H1 (cell line): ENCODE results near the gene CCDC81. TPM values are rescaled to one million over a fixed set of nuclear protein-coding genes. Genes with fewer than 3 reads are reported as not detected.

Source experiments
- CTCF ChIA-PET: fragments of 300-600 bp; sonication (Branson Sonifier 250); formaldehyde crosslinking; loops from one replicate; lab custom pipeline; 2021; ENCODE audit not compliant: partially characterized antibody; lab: Charles Lee
- POLR2A ChIA-PET: fragments of 300-600 bp; sonication (Branson Sonifier 250); formaldehyde crosslinking; loops from one replicate; lab custom pipeline; 2021; ENCODE audit warnings: inconsistent platforms; ENCODE audit not compliant: partially characterized antibody; lab: Charles Lee
- DNase-seq, 2 experiments: peaks; one replicate each; pipeline versions ENCODE4 v3.0.0 to v3.0.0-alpha.2; 2010 to 2022; ENCODE audit warnings: low spot score in 2 of 2, low read depth in 1 of 2, mixed read lengths in 1 of 2
- FAIRE-seq: peaks from 2 replicates; lab custom pipeline; 2011; peaks lifted over from hg19 to GRCh38; lab: Jason Lieb, UNC
- H2AFZ ChIP-seq: 2 replicates; pipeline ENCODE4 v1.8.1; 2012; ENCODE audit warnings: low read length, inconsistent platforms
- H2AK5ac ChIP-seq: 2 replicates; pipeline ENCODE4 v1.6.1; 2013; ENCODE audit warnings: low read depth, low read length
- H2BK120ac ChIP-seq: replicated peaks from 2 replicates; pipeline ENCODE3; 2013; ENCODE audit warnings: low read depth, low read length, inconsistent platforms
- H2BK12ac ChIP-seq: 2 replicates; pipeline ENCODE4 v1.6.1; 2013; ENCODE audit warnings: low read depth, low read length
- H2BK15ac ChIP-seq: 2 replicates; pipeline ENCODE4 v1.6.1; 2013; ENCODE audit warnings: low read length
- H2BK20ac ChIP-seq: 2 replicates; pipeline ENCODE4 v1.6.1; 2013; ENCODE audit warnings: low read length
- H2BK5ac ChIP-seq: 2 replicates; pipeline ENCODE4 v1.6.1; 2013; ENCODE audit warnings: low read depth, low read length
- H3K14ac ChIP-seq: 2 replicates; pipeline ENCODE4 v1.6.1; 2013; ENCODE audit warnings: inconsistent platforms; ENCODE audit not compliant: insufficient read length
- H3K18ac ChIP-seq: 2 replicates; pipeline ENCODE4 v1.6.1; 2013; ENCODE audit warnings: low read length; ENCODE audit errors: extremely low read depth
- H3K23ac ChIP-seq: 2 replicates; pipeline ENCODE4 v1.6.1; 2013; ENCODE audit warnings: inconsistent platforms; ENCODE audit not compliant: insufficient read length
- H3K23me2 ChIP-seq: 2 replicates; pipeline ENCODE4 v1.6.1; 2013; ENCODE audit warnings: low read depth, low read length
- H3K27ac ChIP-seq: 2 replicates; pipeline ENCODE4 v1.6.1; 2011; ENCODE audit warnings: low read depth, low read length, inconsistent platforms
- H3K27me3 ChIP-seq, 4 experiments: replicated peaks in 1 of 4; 1 replicate in 1 of 4; 2 replicates in 3 of 4; pipeline versions ENCODE4 v1.6.1 to v1.8.1; 2011 to 2013; ENCODE audit warnings: low read length in 3 of 4, mild to moderate bottlenecking in 3 of 4, inconsistent platforms in 2 of 4, mixed read lengths in 2 of 4, moderate library complexity in 1 of 4; ENCODE audit not compliant: control insufficient read depth in 3 of 4, insufficient read depth in 3 of 4; ENCODE audit errors: extremely low read depth in 1 of 4
- H3K36me3 ChIP-seq, 4 experiments: 2 replicates each; pipeline versions ENCODE4 v1.6.1 to v1.8.1; 2011 to 2013; ENCODE audit warnings: mild to moderate bottlenecking in 4 of 4, low read length in 3 of 4, moderate library complexity in 2 of 4, control low read depth in 1 of 4, inconsistent platforms in 1 of 4; ENCODE audit not compliant: insufficient read depth in 4 of 4, control insufficient read depth in 2 of 4
- H3K4ac ChIP-seq: replicated peaks from 2 replicates; pipeline ENCODE3; 2013; ENCODE audit warnings: low read length, low read depth, mixed read lengths, inconsistent platforms; ENCODE audit not compliant: insufficient read length
- H3K4me1 ChIP-seq, 4 experiments: replicated peaks in 1 of 4; 1 replicate in 1 of 4; 2 replicates in 3 of 4; pipeline versions ENCODE4 v1.6.1 to v1.8.1; 2011 to 2013; ENCODE audit warnings: low read length in 3 of 4, inconsistent platforms in 2 of 4, mixed read lengths in 1 of 4; ENCODE audit not compliant: insufficient read depth in 4 of 4, control insufficient read depth in 3 of 4
- H3K4me2 ChIP-seq, 2 experiments: 2 replicates each; pipeline versions ENCODE4 v1.6.1 to v1.8.1; 2011 to 2013; ENCODE audit warnings: low read depth in 2 of 2, low read length in 2 of 2, control low read depth in 1 of 2, inconsistent platforms in 1 of 2, mild to moderate bottlenecking in 1 of 2; ENCODE audit not compliant: insufficient read depth in 1 of 2
- H3K4me3 ChIP-seq, 4 experiments: fragments of 200-600, 300-600 bp in 1 of 4; sonication (generic), shearing (Covaris generic), sonication (Bioruptor Twin) in 1 of 4; 2 replicates each; pipeline versions ENCODE4 v1.5.1 to v1.8.1; 2011 to 2016; ENCODE audit warnings: low read length in 4 of 4, low read depth in 3 of 4, control low read depth in 2 of 4, inconsistent platforms in 2 of 4, mild to moderate bottlenecking in 2 of 4, mixed read lengths in 1 of 4, moderate library complexity in 1 of 4; ENCODE audit not compliant: insufficient read depth in 2 of 4; ENCODE audit errors: extremely low read depth in 1 of 4
- H3K56ac ChIP-seq: replicated peaks from 2 replicates; pipeline ENCODE3; 2013; ENCODE audit warnings: low read depth, mild to moderate bottlenecking, mixed read lengths, low read length, inconsistent platforms; ENCODE audit not compliant: insufficient read length
- H3K79me1 ChIP-seq: 2 replicates; pipeline ENCODE4 v1.6.1; 2013; ENCODE audit warnings: low read depth, low read length, control low read depth
- H3K79me2 ChIP-seq, 2 experiments: 2 replicates each; pipeline versions ENCODE4 v1.6.1 to v1.8.1; 2012 to 2013; ENCODE audit warnings: low read length in 2 of 2, mild to moderate bottlenecking in 2 of 2, inconsistent platforms in 1 of 2; ENCODE audit not compliant: insufficient read depth in 2 of 2, control insufficient read depth in 1 of 2
- H3K9ac ChIP-seq, 4 experiments: replicated peaks in 1 of 4; 1 replicate in 1 of 4; 2 replicates in 3 of 4; pipeline versions ENCODE4 v1.6.1 to v1.8.1; 2011 to 2013; ENCODE audit warnings: low read depth in 3 of 4, low read length in 3 of 4, control low read depth in 2 of 4, mild to moderate bottlenecking in 2 of 4, moderate library complexity in 2 of 4, inconsistent platforms in 1 of 4; ENCODE audit errors: extremely low read depth in 1 of 4
- H3K9me3 ChIP-seq, 2 experiments: 2 replicates each; pipeline versions ENCODE4 v1.6.1 to v1.8.1; 2012 to 2013; ENCODE audit warnings: mild to moderate bottlenecking in 2 of 2, moderate library complexity in 2 of 2, control low read depth in 1 of 2, inconsistent platforms in 1 of 2, low read depth in 1 of 2, low read length in 1 of 2, mixed read lengths in 1 of 2; ENCODE audit not compliant: insufficient read depth in 2 of 2
- H4K20me1 ChIP-seq, 2 experiments: replicated peaks in 1 of 2; 2 replicates each; pipeline versions ENCODE3 to v1.8.1; 2011 to 2013; ENCODE audit warnings: inconsistent platforms in 2 of 2, low read length in 2 of 2, mild to moderate bottlenecking in 1 of 2; ENCODE audit not compliant: insufficient read depth in 2 of 2, control insufficient read depth in 1 of 2
- H4K5ac ChIP-seq: 2 replicates; pipeline ENCODE4 v1.6.1; 2013; ENCODE audit warnings: low read length, low read depth, mixed read lengths, inconsistent platforms; ENCODE audit not compliant: insufficient read length
- H4K8ac ChIP-seq: 2 replicates; pipeline ENCODE4 v1.8.0; 2013; ENCODE audit warnings: mild to moderate bottlenecking, moderate library complexity, low read length, inconsistent platforms; ENCODE audit not compliant: insufficient read depth; ENCODE audit errors: extremely low read depth
- H4K91ac ChIP-seq: replicated peaks from 2 replicates; pipeline ENCODE3; 2013; ENCODE audit warnings: low read length, mixed read lengths, inconsistent platforms; ENCODE audit not compliant: insufficient read length
- POU5F1 ChIP-seq: IDR thresholded peaks from 2 replicates; pipeline ENCODE4 v1.6.1; 2011; ENCODE audit warnings: low read depth, mild to moderate bottlenecking, low read length, moderate library complexity
- SP1 ChIP-seq: IDR thresholded peaks from 2 replicates; pipeline ENCODE4 v1.6.1; 2011; ENCODE audit warnings: low read depth, low read length
- WGBS, 2 experiments: shearing (Covaris generic) in 1 of 2; methylation state at CpG; one replicate each; pipeline versions ENCODE4 v1.1.6 to v1.1.7; 2013 to 2015; ENCODE audit warnings: low lambda C conversion rate in 2 of 2, mixed read lengths in 2 of 2, inconsistent platforms in 1 of 2, low coverage in 1 of 2, missing lambda C conversion rate in 1 of 2; ENCODE audit not compliant: insufficient replicate concordance in 2 of 2, insufficient coverage in 1 of 2, insufficient read length in 1 of 2; ENCODE audit errors: extremely low coverage in 1 of 2, missing lambda C conversion rate in 1 of 2; 5-methylcytosine and 5-hydroxymethylcytosine counted together
- polyA plus RNA-seq, 7 experiments: library from polyadenylated mRNA; depleted of rRNA in 3 of 7; stranded (reverse) in 5 of 7; unstranded in 2 of 7; fragments of >200 nt in 5 of 7; fragments of 200-250 nt in 2 of 7; gene quantifications; 1 replicate in 5 of 7; 2 replicates in 1 of 7; 4 replicates in 1 of 7; pipeline versions ENCODE4 v1.2.1 to v1.2.3, GENCODE V29; 2011 to 2013; ENCODE audit warnings: missing spikeins in 2 of 7, mixed read lengths in 2 of 7
- total RNA-seq: library from RNA; stranded (reverse); fragmentation: NEBNext Ultra II Directional; extraction: Animal tissue kit (Norgen Biotek cat#: 25700); gene quantifications from 2 replicates; pipeline ENCODE4 v1.2.1, GENCODE V29; 2021

CCDC81 gene
- total and polyA plus RNA-seq, 2 of the 8 experiments (the other 6 are each of a cell fraction or from before 2014, with no cell fraction given), result 0.30 to 0.58 TPM

DNA sequence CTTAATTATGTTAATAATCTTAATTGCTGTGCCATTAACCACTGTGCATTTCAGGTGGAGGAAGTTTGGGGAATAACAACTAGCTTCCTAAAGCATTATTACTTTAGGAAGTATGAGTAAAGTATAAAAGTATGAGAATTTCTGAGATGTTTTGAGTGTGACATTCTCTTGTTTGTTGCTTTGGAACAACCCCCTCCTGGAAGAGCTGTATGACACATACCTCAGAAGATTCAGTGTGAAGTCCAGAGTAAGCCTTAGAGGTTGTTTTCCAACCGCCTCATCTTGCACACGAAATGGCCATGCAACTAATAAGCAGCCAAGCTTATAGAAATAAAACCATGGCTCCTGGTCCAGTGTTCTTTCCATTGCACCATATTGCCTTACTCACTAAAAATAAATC lies 21.7 kb downstream of the CCDC81 start:
- no peak overlapping the region for H3K4ac ChIP-seq
- H3K36me3 ChIP-seq, result no peaks in the 10 kb centered on the region
- no peak overlapping the region for H3K14ac ChIP-seq
- no peaks in the 10 kb centered on the region for H3K23me2 ChIP-seq
- no peak overlapping the region for H2BK12ac ChIP-seq
- WGBS, 2 experiments, result 67% methylated on average over 2 of the region's 2 CpGs; no CpG with 5 or more reads in 1 of the 2 experiments
- ChIA-PET POLR2A (interaction anchor here (0.9 kb wide), 1 partner anchor 35 kb away, joined by 3 read pairs; no protein-coding TSS in a partner anchor), CTCF (interaction anchor here (1.3 to 2.3 kb wide), 4 partner anchors 19 to 176 kb away, joined by 4 to 9 read pairs (median 6); no protein-coding TSS in a partner anchor)
- H3K4me3 ChIP-seq, result no peak overlapping the region
- H3K18ac ChIP-seq, result no peak overlapping the region
- H4K20me1 ChIP-seq, result no peaks in the 10 kb centered on the region
- H2BK20ac ChIP-seq, result no peak overlapping the region
- no peak overlapping the region for H4K8ac ChIP-seq
- H3K79me2 ChIP-seq, result no peaks in the 10 kb centered on the region
- FAIRE-seq, result no peak
- no peak overlapping the region for H3K27ac ChIP-seq
- H3K23ac ChIP-seq, result no peak overlapping the region
- peaks cover 0 to 2% (median 0%) of the 10 kb centered on the region in 4 experiments; a peak in 2 of 7 replicates for H3K4me1 ChIP-seq
- H3K27me3 ChIP-seq, result no peaks in the 10 kb centered on the region
- H2BK15ac ChIP-seq, result no peak overlapping the region
- H2BK120ac ChIP-seq, result no peak overlapping the region
- no peak overlapping the region for H3K9ac ChIP-seq
- no peak for DNase-seq
- H4K91ac ChIP-seq, result no peak overlapping the region
- no peaks in the 10 kb centered on the region for H3K9me3 ChIP-seq
- no peak overlapping the region for H2AFZ ChIP-seq
- no peak overlapping the region for H2BK5ac ChIP-seq
- no peaks in the 10 kb centered on the region for H3K79me1 ChIP-seq
- no peak overlapping the region for H4K5ac ChIP-seq
- H3K56ac ChIP-seq, result no peak overlapping the region
- H2AK5ac ChIP-seq, result no peak overlapping the region
- no peak overlapping the region for H3K4me2 ChIP-seq
- TF ChIP-seq SP1 (no peak), POU5F1 (no peak)
